ENCODE measurements around the gene LUM.

GRCh38 chr12:91056488-91056887 is 54.8 kb downstream of the LUM start:
- no peak for TF ChIP-seq CTCF (IDR thresholded peaks at IDR 0.05; ENCODE audit: low read depth, low read length, missing input control)
- TF ChIP-seq SP1 (IDR thresholded peaks at IDR 0.05) = no peak

Data from liver (tissue), 3 donors.